ENCODE data around the gene RGS19.

The RGS19 gene

GRCh38 chr20:64107736-64108457 is 28.6 kb upstream of the RGS19 start:
- no peak for DNase-seq

- no peak for DNase-seq
These were observed 27.8 kb upstream of the RGS19 start, which contains the start of gene NPBWR2 for GRCh38 chr20:64106981-64107735. Gene NPBWR2, minus strand, starts transcription at chr20:64107565. Its CDS starts 734 bp downstream, at chr20:64106831.

- no peak for DNase-seq
These were observed 27.2 kb upstream of the RGS19 start for GRCh38 chr20:64106435-64106961.

GRCh38 chr20:64105846-64106434 is 26.6 kb upstream of the RGS19 start:
- no peak for DNase-seq

GRCh38 chr20:64104667-64105451 is 25.5 kb upstream of the RGS19 start:
- DNase-seq = no peak

GRCh38 chr20:64103871-64104666 is 24.8 kb upstream of the RGS19 start:
- DNase-seq = no peak

- DNase-seq = no peak
These were observed 23.5 kb upstream of the RGS19 start for GRCh38 chr20:64102647-64103354.

GRCh38 chr20:64101731-64102621 is 22.7 kb upstream of the RGS19 start:
- DNase-seq = no peak

GRCh38 chr20:64100946-64101688 is 21.8 kb upstream of the RGS19 start:
- no peak for DNase-seq

GRCh38 chr20:64100566-64100888 is 21.2 kb upstream of the RGS19 start:
- no peak for DNase-seq

- peak; percentile 68 for DNase-seq
These were observed 20.7 kb upstream of the RGS19 start for GRCh38 chr20:64099880-64100565.

- peak; percentile 98 for DNase-seq
These were observed 19.9 kb upstream of the RGS19 start for GRCh38 chr20:64099086-64099786.

- no peak for DNase-seq
These were observed 19.2 kb upstream of the RGS19 start for GRCh38 chr20:64098471-64099013.

- no peak for DNase-seq
These were observed 17.2 kb upstream of the RGS19 start for GRCh38 chr20:64096535-64096934.

GRCh38 chr20:64095927-64096326 is 16.6 kb upstream of the RGS19 start:
- DNase-seq = no peak

- DNase-seq = no peak
These were observed 16.1 kb upstream of the RGS19 start for GRCh38 chr20:64095455-64095854.

- peak; percentile 42 for DNase-seq
These were observed 13.7 kb upstream of the RGS19 start for GRCh38 chr20:64093013-64093503.

Data from SHP77 treated with DMSO at 0.1 percent for 48 hours (cell line).